H9 (cell line): ENCODE results near the gene AGBL4. TPM values are rescaled to one million over a fixed set of nuclear protein-coding genes. Genes with fewer than 3 reads are reported as not detected.

Experiments used
- DNase-seq: peaks from one replicate; pipeline ENCODE4 v3.0.0-alpha.2; 2017
- H2AFZ ChIP-seq: one replicate; pipeline ENCODE4 v1.6.1; 2013; ENCODE audit warnings: mild to moderate bottlenecking, low read length, control low read depth, moderate library complexity
- H2AK5ac ChIP-seq: 2 replicates; pipeline ENCODE4 v1.6.1; 2013; ENCODE audit warnings: low read length, control low read depth, mixed read lengths; ENCODE audit not compliant: insufficient read length
- H2BK120ac ChIP-seq: one replicate; pipeline ENCODE4 v1.6.1; 2013; ENCODE audit warnings: low read depth, mild to moderate bottlenecking, low read length, control low read depth, inconsistent platforms; ENCODE audit not compliant: poor library complexity, severe bottlenecking
- H2BK12ac ChIP-seq: 2 replicates; pipeline ENCODE4 v1.6.1; 2013; ENCODE audit warnings: low read length, control low read depth, mixed read lengths, low read depth; ENCODE audit not compliant: insufficient read length
- H2BK15ac ChIP-seq: 2 replicates; pipeline ENCODE4 v1.6.1; 2013; ENCODE audit warnings: low read depth, low read length, control low read depth
- H2BK20ac ChIP-seq: one replicate; pipeline ENCODE4 v1.6.1; 2013; ENCODE audit warnings: low read depth, mild to moderate bottlenecking, low read length, control low read depth, inconsistent platforms; ENCODE audit not compliant: poor library complexity, severe bottlenecking
- H2BK5ac ChIP-seq: 2 replicates; pipeline ENCODE4 v1.6.1; 2013; ENCODE audit warnings: low read length, control low read depth, mixed read lengths; ENCODE audit not compliant: insufficient read length
- H3K14ac ChIP-seq: 2 replicates; pipeline ENCODE4 v1.6.1; 2013; ENCODE audit warnings: low read length, control low read depth; ENCODE audit not compliant: insufficient read depth
- H3K18ac ChIP-seq: 2 replicates; pipeline ENCODE4 v1.6.1; 2013; ENCODE audit warnings: low read depth, mild to moderate bottlenecking, mixed read lengths, low read length, control low read depth; ENCODE audit not compliant: insufficient read length
- H3K23ac ChIP-seq: 2 replicates; pipeline ENCODE4 v1.6.1; 2013; ENCODE audit warnings: low read length, control low read depth, mixed read lengths, low read depth; ENCODE audit not compliant: insufficient read length
- H3K23me2 ChIP-seq: 2 replicates; pipeline ENCODE4 v1.6.1; 2013; ENCODE audit warnings: low read depth, mild to moderate bottlenecking, mixed read lengths, low read length, control low read depth; ENCODE audit not compliant: insufficient read length, poor library complexity, severe bottlenecking
- H3K27ac ChIP-seq: 2 replicates; pipeline ENCODE4 v1.5.1; 2013; ENCODE audit warnings: low read length, control low read depth, mixed read lengths, low read depth; ENCODE audit not compliant: insufficient read length
- H3K27me3 ChIP-seq: 2 replicates; pipeline ENCODE4 v1.6.1; 2013; ENCODE audit warnings: low read length, control low read depth, inconsistent platforms; ENCODE audit not compliant: insufficient read depth
- H3K4ac ChIP-seq: 2 replicates; pipeline ENCODE4 v1.6.1; 2013; ENCODE audit warnings: low read depth, mild to moderate bottlenecking, control low read depth, inconsistent platforms, low read length, moderate library complexity
- H3K4me1 ChIP-seq: 2 replicates; pipeline ENCODE4 v1.6.1; 2013; ENCODE audit warnings: low read length, control low read depth, inconsistent platforms; ENCODE audit not compliant: insufficient read depth
- H3K4me2 ChIP-seq: 2 replicates; pipeline ENCODE4 v1.6.1; 2013; ENCODE audit warnings: low read length, control low read depth, mixed read lengths; ENCODE audit not compliant: insufficient read length, insufficient read depth
- H3K56ac ChIP-seq: 2 replicates; pipeline ENCODE4 v1.6.1; 2013; ENCODE audit warnings: low read depth, mild to moderate bottlenecking, mixed read lengths, low read length, control low read depth; ENCODE audit not compliant: insufficient read length
- H3K79me1 ChIP-seq: 2 replicates; pipeline ENCODE4 v1.6.1; 2013; ENCODE audit warnings: low read depth, mild to moderate bottlenecking, moderate library complexity, low read length, control low read depth, inconsistent platforms; ENCODE audit not compliant: insufficient read depth, poor library complexity, severe bottlenecking
- H3K79me2 ChIP-seq: 2 replicates; pipeline ENCODE4 v1.6.1; 2013; ENCODE audit warnings: low read length, control low read depth, inconsistent platforms; ENCODE audit not compliant: insufficient read depth
- H3K9ac ChIP-seq: 2 replicates; pipeline ENCODE4 v1.6.1; 2013; ENCODE audit warnings: low read length, control low read depth, mixed read lengths; ENCODE audit not compliant: insufficient read length; ENCODE audit errors: extremely low read depth
- H3K9me3 ChIP-seq: one replicate; pipeline ENCODE4 v1.6.1; 2013; ENCODE audit warnings: low read depth, low read length, inconsistent platforms; ENCODE audit not compliant: control insufficient read depth
- H3T11ph ChIP-seq: one replicate; pipeline ENCODE4 v1.6.1; 2013; ENCODE audit warnings: mild to moderate bottlenecking, low read length, control low read depth, inconsistent platforms
- H4K20me1 ChIP-seq: one replicate; pipeline ENCODE4 v1.6.1; 2013; ENCODE audit not compliant: control insufficient read depth, insufficient read length, insufficient read depth
- H4K5ac ChIP-seq: 2 replicates; pipeline ENCODE4 v1.6.1; 2013; ENCODE audit warnings: low read depth, mild to moderate bottlenecking, mixed read lengths, low read length, control low read depth; ENCODE audit not compliant: insufficient read length
- H4K8ac ChIP-seq: replicated peaks from 2 replicates; pipeline ENCODE4 v1.6.1; 2013; ENCODE audit warnings: low read length, control low read depth, mixed read lengths, low read depth; ENCODE audit not compliant: insufficient read length
- H4K91ac ChIP-seq: 2 replicates; pipeline ENCODE4 v1.6.1; 2013; ENCODE audit warnings: low read depth, mild to moderate bottlenecking, moderate library complexity, mixed read lengths, low read length, control low read depth; ENCODE audit not compliant: insufficient read length
- H3K27ac Mint-ChIP-seq, 3 experiments: 2 replicates in 2 of 3; 3 replicates in 1 of 3; pipeline ENCODE4 v1.8.0; 2020 to 2021; ENCODE audit warnings: mixed read lengths in 3 of 3, mild to moderate bottlenecking in 1 of 3, moderate library complexity in 1 of 3
- H3K27me3 Mint-ChIP-seq: 2 replicates; pipeline ENCODE4 v1.8.0; 2021; ENCODE audit warnings: low read depth, mild to moderate bottlenecking, moderate library complexity, mixed read lengths
- H3K36me3 Mint-ChIP-seq, 3 experiments: 2 replicates in 2 of 3; 3 replicates in 1 of 3; pipeline ENCODE4 v1.8.0; 2020 to 2021; ENCODE audit warnings: low read depth in 3 of 3, mixed read lengths in 3 of 3; ENCODE audit not compliant: insufficient read depth in 1 of 3
- H3K4me1 Mint-ChIP-seq, 2 experiments: 2 replicates each; pipeline ENCODE4 v1.8.0; 2020; ENCODE audit warnings: mixed read lengths in 2 of 2
- H3K4me3 Mint-ChIP-seq, 2 experiments: 2 replicates in 1 of 2; 3 replicates in 1 of 2; pipeline ENCODE4 v1.8.0; 2020 to 2021; ENCODE audit warnings: mild to moderate bottlenecking in 2 of 2, mixed read lengths in 2 of 2, moderate library complexity in 1 of 2
- H3K9me3 Mint-ChIP-seq, 2 experiments: 2 replicates in 1 of 2; 3 replicates in 1 of 2; pipeline ENCODE4 v1.8.0; 2020; ENCODE audit warnings: mild to moderate bottlenecking in 2 of 2, mixed read lengths in 2 of 2, moderate library complexity in 1 of 2
- total RNA-seq: library from RNA; stranded (reverse); gene quantifications from 2 replicates; pipeline ENCODE4 v1.2.1, GENCODE V29; 2021
- TF ChIP-seq, protein P1 (sequence below): fragments of 200-600 bp; sonication (generic); conservative IDR thresholded peaks from 3 replicates; pipeline ENCODE4 v1.8.0; 2021; ENCODE audit warnings: antibody characterized with exemption, mild to moderate bottlenecking

Gene AGBL4
- total RNA-seq, 1 experiment from 2014 or later, result not detected

DNA sequence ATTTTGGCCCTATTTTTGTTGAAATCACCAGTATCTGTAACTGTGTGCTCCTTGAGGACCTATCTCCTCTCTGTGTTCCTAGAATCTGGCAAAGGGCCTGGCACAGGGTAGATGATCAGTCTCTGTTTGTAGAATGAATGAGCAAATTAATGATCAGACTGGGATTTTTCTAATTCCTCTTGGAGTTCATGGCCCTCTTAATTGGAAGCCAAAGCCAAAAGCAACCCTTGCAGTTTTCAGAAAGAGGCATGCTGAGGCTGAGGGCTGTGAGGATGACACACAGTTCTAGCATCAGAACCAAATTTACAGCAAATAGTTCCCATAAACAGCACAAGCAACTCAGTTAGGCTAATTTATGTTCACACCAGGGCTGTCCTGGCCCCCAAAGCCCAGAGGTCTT is 1136.0 kb downstream of the AGBL4 start:
- no peak overlapping the region for H3K4ac ChIP-seq
- no peak overlapping the region for H2BK5ac ChIP-seq
- no peaks in the 10 kb centered on the region for H3K27me3 ChIP-seq
- no peak overlapping the region for H3K9ac ChIP-seq
- no peak overlapping the region for H4K91ac ChIP-seq
- no peak overlapping the region for H2BK12ac ChIP-seq
- no peaks in the 10 kb centered on the region for H3K79me1 ChIP-seq
- H3K14ac ChIP-seq, result no peak overlapping the region
- H3K27ac ChIP-seq, result no peak overlapping the region
- no peak overlapping the region for H3K56ac ChIP-seq
- H3K23ac ChIP-seq, result no peak overlapping the region
- no peaks in the 10 kb centered on the region for H3K23me2 ChIP-seq
- Mint-ChIP-seq H3K4me1 (peaks cover 26 to 53% of the 10 kb centered on the region in 2 experiments), H3K4me3 (no peak overlapping the region), H3K9me3 (no peaks in the 10 kb centered on the region; a peak in 2 of 5 replicates), H3K27me3 (no peaks in the 10 kb centered on the region), H3K27ac (no peak overlapping the region), H3K36me3 (no peaks in the 10 kb centered on the region)
- H2BK15ac ChIP-seq, result no peak overlapping the region
- H3K4me1 ChIP-seq, result peaks cover 3% of the 10 kb centered on the region; the same call in 1 of the 2 replicates
- no peak for DNase-seq
- no peak overlapping the region for H4K8ac ChIP-seq
- no peaks in the 10 kb centered on the region for H3K9me3 ChIP-seq
- H2BK20ac ChIP-seq, result no peak overlapping the region
- no peak overlapping the region for H4K5ac ChIP-seq
- H3K18ac ChIP-seq, result no peak overlapping the region
- H3K4me2 ChIP-seq, result no peak overlapping the region
- no peaks in the 10 kb centered on the region for H3K79me2 ChIP-seq
- TF ChIP-seq, protein P1, sequence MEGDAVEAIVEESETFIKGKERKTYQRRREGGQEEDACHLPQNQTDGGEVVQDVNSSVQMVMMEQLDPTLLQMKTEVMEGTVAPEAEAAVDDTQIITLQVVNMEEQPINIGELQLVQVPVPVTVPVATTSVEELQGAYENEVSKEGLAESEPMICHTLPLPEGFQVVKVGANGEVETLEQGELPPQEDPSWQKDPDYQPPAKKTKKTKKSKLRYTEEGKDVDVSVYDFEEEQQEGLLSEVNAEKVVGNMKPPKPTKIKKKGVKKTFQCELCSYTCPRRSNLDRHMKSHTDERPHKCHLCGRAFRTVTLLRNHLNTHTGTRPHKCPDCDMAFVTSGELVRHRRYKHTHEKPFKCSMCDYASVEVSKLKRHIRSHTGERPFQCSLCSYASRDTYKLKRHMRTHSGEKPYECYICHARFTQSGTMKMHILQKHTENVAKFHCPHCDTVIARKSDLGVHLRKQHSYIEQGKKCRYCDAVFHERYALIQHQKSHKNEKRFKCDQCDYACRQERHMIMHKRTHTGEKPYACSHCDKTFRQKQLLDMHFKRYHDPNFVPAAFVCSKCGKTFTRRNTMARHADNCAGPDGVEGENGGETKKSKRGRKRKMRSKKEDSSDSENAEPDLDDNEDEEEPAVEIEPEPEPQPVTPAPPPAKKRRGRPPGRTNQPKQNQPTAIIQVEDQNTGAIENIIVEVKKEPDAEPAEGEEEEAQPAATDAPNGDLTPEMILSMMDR, result no peak
- no peak overlapping the region for H2BK120ac ChIP-seq
- peaks cover 3% of the 10 kb centered on the region for H4K20me1 ChIP-seq
- no peak overlapping the region for H2AFZ ChIP-seq
- H2AK5ac ChIP-seq, result no peak overlapping the region
- H3T11ph ChIP-seq, result no peak overlapping the region
